ENCODE data around the gene DDX43. TPM values are rescaled to one million over a fixed set of nuclear protein-coding genes. Genes with fewer than 3 reads are reported as not detected.

DDX43 gene
- total RNA-seq, 1 experiment from 2014 or later = 0.68 TPM

DNA sequence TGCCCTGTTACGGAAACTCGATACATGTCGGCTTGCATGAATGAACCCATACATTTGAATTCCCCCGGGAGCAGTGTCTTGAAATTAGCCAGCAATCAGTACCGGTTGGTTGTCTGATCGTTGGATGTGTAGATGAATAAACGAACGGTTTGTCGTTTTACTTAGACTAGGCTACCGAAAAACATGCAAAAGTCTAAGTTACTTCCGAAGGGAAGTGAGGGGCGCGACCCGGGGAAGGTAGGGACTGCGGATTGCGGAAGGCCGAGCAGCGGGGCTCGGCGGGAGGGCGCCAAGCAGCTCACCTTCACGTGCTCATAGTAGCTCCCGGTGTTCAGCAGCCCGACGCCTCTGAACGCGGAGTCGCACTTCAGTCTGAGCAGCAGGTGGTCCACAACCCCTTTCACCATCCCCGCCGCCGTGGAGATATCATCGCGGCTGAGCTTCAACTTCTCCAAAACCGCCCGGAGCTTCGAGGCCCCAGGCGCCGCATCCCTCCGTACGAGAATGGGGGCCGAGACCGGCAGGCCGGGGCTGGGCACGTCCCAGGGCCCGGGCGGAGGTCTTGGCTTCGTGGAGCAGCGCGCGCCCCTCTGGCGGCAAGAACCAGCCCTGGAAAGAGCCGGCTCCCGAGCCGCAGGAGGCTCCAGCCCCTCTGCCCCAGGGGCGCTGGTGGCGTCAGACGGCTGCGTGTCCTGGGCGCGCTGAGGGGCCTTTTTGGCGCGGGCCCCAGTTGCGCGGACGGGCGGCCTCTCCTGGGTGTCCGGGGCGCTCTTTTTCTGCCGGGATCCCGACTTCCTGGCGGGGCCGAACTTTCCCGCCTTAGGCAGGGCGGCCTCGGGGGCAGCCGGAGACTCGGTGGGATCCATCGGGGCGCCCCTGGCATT, 56.8 kb downstream of the DDX43 start (continued):
- TF ChIP-seq, protein P1, sequence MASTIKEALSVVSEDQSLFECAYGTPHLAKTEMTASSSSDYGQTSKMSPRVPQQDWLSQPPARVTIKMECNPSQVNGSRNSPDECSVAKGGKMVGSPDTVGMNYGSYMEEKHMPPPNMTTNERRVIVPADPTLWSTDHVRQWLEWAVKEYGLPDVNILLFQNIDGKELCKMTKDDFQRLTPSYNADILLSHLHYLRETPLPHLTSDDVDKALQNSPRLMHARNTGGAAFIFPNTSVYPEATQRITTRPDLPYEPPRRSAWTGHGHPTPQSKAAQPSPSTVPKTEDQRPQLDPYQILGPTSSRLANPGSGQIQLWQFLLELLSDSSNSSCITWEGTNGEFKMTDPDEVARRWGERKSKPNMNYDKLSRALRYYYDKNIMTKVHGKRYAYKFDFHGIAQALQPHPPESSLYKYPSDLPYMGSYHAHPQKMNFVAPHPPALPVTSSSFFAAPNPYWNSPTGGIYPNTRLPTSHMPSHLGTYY (CRISPR knock-in tag; IDR thresholded peaks at IDR 0.05) = no peak
- TF ChIP-seq ZNF121 (CRISPR knock-in tag; IDR thresholded peaks at IDR 0.05) (no peak), GTF2I (CRISPR knock-in tag; conservative IDR thresholded peaks at IDR 0.05) (no peak), ZNF671 (CRISPR knock-in tag; IDR thresholded peaks at IDR 0.05) (no peak), ZNF396 (CRISPR knock-in tag; IDR thresholded peaks at IDR 0.05; ENCODE audit: borderline replicate concordance) (no peak), KAT7 (CRISPR knock-in tag; IDR thresholded peaks at IDR 0.05; ENCODE audit: borderline replicate concordance) (peak; percentile 81; the same call in 1 of the 2 replicates), EMX1 (CRISPR knock-in tag; IDR thresholded peaks at IDR 0.05) (no peak), FOXP1 (CRISPR knock-in tag; IDR thresholded peaks at IDR 0.05; ENCODE audit: borderline replicate concordance) (peak; percentile 81; the same call in 1 of the 2 replicates), FOXJ3 (CRISPR knock-in tag; IDR thresholded peaks at IDR 0.05; ENCODE audit: borderline replicate concordance) (no peak), JUN (CRISPR knock-in tag; IDR thresholded peaks at IDR 0.05) (peak; percentile 69; the same call in 1 of the 2 replicates), SMAD4 (CRISPR knock-in tag; IDR thresholded peaks at IDR 0.05) (0 out of 2 replicates have a peak, but pooled peaks have one; percentile 9), NR3C1 (CRISPR knock-in tag; conservative IDR thresholded peaks at IDR 0.05; ENCODE audit: low read depth) (no peak)
- TF ChIP-seq, protein P2, sequence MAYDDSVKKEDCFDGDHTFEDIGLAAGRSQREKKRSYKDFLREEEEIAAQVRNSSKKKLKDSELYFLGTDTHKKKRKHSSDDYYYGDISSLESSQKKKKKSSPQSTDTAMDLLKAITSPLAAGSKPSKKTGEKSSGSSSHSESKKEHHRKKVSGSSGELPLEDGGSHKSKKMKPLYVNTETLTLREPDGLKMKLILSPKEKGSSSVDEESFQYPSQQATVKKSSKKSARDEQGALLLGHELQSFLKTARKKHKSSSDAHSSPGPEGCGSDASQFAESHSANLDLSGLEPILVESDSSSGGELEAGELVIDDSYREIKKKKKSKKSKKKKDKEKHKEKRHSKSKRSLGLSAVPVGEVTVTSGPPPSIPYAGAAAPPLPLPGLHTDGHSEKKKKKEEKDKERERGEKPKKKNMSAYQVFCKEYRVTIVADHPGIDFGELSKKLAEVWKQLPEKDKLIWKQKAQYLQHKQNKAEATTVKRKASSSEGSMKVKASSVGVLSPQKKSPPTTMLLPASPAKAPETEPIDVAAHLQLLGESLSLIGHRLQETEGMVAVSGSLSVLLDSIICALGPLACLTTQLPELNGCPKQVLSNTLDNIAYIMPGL (CRISPR knock-in tag; IDR thresholded peaks at IDR 0.05) = peak; percentile 90
- TF ChIP-seq, protein P3, sequence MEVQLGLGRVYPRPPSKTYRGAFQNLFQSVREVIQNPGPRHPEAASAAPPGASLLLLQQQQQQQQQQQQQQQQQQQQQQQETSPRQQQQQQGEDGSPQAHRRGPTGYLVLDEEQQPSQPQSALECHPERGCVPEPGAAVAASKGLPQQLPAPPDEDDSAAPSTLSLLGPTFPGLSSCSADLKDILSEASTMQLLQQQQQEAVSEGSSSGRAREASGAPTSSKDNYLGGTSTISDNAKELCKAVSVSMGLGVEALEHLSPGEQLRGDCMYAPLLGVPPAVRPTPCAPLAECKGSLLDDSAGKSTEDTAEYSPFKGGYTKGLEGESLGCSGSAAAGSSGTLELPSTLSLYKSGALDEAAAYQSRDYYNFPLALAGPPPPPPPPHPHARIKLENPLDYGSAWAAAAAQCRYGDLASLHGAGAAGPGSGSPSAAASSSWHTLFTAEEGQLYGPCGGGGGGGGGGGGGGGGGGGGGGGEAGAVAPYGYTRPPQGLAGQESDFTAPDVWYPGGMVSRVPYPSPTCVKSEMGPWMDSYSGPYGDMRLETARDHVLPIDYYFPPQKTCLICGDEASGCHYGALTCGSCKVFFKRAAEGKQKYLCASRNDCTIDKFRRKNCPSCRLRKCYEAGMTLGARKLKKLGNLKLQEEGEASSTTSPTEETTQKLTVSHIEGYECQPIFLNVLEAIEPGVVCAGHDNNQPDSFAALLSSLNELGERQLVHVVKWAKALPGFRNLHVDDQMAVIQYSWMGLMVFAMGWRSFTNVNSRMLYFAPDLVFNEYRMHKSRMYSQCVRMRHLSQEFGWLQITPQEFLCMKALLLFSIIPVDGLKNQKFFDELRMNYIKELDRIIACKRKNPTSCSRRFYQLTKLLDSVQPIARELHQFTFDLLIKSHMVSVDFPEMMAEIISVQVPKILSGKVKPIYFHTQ (CRISPR knock-in tag; IDR thresholded peaks at IDR 0.05) = no peak
- TF ChIP-seq, protein P4, sequence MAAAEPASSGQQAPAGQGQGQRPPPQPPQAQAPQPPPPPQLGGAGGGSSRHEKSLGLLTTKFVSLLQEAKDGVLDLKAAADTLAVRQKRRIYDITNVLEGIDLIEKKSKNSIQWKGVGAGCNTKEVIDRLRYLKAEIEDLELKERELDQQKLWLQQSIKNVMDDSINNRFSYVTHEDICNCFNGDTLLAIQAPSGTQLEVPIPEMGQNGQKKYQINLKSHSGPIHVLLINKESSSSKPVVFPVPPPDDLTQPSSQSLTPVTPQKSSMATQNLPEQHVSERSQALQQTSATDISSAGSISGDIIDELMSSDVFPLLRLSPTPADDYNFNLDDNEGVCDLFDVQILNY (CRISPR knock-in tag; IDR thresholded peaks at IDR 0.05) = peak; percentile 80
- TF ChIP-seq, protein P5, sequence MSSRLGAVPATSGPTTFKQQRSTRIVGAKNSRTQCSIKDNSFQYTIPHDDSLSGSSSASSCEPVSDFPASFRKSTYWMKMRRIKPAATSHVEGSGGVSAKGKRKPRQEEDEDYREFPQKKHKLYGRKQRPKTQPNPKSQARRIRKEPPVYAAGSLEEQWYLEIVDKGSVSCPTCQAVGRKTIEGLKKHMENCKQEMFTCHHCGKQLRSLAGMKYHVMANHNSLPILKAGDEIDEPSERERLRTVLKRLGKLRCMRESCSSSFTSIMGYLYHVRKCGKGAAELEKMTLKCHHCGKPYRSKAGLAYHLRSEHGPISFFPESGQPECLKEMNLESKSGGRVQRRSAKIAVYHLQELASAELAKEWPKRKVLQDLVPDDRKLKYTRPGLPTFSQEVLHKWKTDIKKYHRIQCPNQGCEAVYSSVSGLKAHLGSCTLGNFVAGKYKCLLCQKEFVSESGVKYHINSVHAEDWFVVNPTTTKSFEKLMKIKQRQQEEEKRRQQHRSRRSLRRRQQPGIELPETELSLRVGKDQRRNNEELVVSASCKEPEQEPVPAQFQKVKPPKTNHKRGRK (CRISPR knock-in tag; IDR thresholded peaks at IDR 0.05; ENCODE audit: borderline replicate concordance) = no peak
- TF ChIP-seq, protein P6, sequence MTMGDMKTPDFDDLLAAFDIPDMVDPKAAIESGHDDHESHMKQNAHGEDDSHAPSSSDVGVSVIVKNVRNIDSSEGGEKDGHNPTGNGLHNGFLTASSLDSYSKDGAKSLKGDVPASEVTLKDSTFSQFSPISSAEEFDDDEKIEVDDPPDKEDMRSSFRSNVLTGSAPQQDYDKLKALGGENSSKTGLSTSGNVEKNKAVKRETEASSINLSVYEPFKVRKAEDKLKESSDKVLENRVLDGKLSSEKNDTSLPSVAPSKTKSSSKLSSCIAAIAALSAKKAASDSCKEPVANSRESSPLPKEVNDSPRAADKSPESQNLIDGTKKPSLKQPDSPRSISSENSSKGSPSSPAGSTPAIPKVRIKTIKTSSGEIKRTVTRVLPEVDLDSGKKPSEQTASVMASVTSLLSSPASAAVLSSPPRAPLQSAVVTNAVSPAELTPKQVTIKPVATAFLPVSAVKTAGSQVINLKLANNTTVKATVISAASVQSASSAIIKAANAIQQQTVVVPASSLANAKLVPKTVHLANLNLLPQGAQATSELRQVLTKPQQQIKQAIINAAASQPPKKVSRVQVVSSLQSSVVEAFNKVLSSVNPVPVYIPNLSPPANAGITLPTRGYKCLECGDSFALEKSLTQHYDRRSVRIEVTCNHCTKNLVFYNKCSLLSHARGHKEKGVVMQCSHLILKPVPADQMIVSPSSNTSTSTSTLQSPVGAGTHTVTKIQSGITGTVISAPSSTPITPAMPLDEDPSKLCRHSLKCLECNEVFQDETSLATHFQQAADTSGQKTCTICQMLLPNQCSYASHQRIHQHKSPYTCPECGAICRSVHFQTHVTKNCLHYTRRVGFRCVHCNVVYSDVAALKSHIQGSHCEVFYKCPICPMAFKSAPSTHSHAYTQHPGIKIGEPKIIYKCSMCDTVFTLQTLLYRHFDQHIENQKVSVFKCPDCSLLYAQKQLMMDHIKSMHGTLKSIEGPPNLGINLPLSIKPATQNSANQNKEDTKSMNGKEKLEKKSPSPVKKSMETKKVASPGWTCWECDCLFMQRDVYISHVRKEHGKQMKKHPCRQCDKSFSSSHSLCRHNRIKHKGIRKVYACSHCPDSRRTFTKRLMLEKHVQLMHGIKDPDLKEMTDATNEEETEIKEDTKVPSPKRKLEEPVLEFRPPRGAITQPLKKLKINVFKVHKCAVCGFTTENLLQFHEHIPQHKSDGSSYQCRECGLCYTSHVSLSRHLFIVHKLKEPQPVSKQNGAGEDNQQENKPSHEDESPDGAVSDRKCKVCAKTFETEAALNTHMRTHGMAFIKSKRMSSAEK (CRISPR knock-in tag; IDR thresholded peaks at IDR 0.05; ENCODE audit: borderline replicate concordance) = no peak
- TF ChIP-seq, protein P7, sequence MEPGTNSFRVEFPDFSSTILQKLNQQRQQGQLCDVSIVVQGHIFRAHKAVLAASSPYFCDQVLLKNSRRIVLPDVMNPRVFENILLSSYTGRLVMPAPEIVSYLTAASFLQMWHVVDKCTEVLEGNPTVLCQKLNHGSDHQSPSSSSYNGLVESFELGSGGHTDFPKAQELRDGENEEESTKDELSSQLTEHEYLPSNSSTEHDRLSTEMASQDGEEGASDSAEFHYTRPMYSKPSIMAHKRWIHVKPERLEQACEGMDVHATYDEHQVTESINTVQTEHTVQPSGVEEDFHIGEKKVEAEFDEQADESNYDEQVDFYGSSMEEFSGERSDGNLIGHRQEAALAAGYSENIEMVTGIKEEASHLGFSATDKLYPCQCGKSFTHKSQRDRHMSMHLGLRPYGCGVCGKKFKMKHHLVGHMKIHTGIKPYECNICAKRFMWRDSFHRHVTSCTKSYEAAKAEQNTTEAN (CRISPR knock-in tag; IDR thresholded peaks at IDR 0.05) = peak; percentile 69; the same call in 1 of the 2 replicates
- TF ChIP-seq, protein P8, sequence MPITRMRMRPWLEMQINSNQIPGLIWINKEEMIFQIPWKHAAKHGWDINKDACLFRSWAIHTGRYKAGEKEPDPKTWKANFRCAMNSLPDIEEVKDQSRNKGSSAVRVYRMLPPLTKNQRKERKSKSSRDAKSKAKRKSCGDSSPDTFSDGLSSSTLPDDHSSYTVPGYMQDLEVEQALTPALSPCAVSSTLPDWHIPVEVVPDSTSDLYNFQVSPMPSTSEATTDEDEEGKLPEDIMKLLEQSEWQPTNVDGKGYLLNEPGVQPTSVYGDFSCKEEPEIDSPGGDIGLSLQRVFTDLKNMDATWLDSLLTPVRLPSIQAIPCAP (CRISPR knock-in tag; IDR thresholded peaks at IDR 0.05) = peak; percentile 67; the same call in 1 of the 2 replicates
- TF ChIP-seq, protein P9, sequence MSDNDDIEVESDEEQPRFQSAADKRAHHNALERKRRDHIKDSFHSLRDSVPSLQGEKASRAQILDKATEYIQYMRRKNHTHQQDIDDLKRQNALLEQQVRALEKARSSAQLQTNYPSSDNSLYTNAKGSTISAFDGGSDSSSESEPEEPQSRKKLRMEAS (CRISPR knock-in tag; IDR thresholded peaks at IDR 0.05) = peak; percentile 99
- TF ChIP-seq, protein P10, sequence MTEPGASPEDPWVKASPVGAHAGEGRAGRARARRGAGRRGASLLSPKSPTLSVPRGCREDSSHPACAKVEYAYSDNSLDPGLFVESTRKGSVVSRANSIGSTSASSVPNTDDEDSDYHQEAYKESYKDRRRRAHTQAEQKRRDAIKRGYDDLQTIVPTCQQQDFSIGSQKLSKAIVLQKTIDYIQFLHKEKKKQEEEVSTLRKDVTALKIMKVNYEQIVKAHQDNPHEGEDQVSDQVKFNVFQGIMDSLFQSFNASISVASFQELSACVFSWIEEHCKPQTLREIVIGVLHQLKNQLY (CRISPR knock-in tag; IDR thresholded peaks at IDR 0.05) = no peak

Data from WTC11 (cell line).